ENCODE results near the gene MMP23B.

GRCh38 chr1:1619917-1620361 lies 12.0 kb upstream of the MMP23B start:
- TF ChIP-seq CTCF (conservative IDR thresholded peaks at IDR 0.05 in 1 of 2, IDR thresholded peaks at IDR 0.05 in 1 of 2; ENCODE audit: extremely low read depth in 1 of 2, insufficient read depth in 1 of 2, low read depth in 1 of 2, low read length in 2 of 2) (no peak), EZH2 (IDR thresholded peaks at IDR 0.05; ENCODE audit: borderline replicate concordance, low read length) (no peak)
